ENCODE data around the gene GDF2.

DNA sequence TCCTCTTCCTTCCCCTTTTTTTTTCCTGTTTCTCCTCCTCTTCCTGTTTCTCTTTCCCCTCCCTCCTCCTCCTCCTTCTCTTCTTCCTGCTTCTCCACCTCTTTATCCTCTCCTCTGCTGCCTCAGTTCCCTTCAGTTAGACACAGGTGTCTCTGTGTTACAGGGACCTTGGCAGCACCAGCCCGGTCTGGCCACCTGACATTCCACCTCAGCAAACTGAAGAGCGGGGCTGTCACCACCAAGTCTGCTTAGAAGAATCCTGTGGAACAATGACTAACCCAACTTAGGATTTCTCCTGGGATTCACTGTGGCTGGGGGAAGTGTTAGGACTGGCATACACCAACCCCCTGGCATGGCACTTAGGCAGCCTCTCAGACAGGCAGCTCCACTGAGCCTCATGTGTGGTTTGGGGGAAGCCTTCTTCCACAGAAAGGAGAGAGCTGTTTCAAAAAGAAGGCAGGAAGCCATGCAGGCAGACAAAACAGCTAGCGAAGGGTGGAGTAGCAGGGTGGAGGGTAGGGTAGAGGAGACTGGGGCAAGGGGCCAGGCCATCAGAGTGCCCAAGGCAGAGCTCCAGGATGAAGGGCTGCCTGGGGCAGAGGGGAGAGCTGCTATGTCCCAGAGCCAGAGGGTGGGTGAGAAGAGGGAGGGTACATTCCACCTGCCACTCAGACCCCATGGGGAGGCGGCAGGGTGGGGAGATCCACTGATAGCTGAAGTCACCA is 35.5 kb upstream of the GDF2 start:
- TF ChIP-seq, protein P1, sequence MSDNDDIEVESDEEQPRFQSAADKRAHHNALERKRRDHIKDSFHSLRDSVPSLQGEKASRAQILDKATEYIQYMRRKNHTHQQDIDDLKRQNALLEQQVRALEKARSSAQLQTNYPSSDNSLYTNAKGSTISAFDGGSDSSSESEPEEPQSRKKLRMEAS (IDR thresholded peaks at IDR 0.05; ENCODE audit: low read depth, low read length), result no peak
- TF ChIP-seq, protein P2, sequence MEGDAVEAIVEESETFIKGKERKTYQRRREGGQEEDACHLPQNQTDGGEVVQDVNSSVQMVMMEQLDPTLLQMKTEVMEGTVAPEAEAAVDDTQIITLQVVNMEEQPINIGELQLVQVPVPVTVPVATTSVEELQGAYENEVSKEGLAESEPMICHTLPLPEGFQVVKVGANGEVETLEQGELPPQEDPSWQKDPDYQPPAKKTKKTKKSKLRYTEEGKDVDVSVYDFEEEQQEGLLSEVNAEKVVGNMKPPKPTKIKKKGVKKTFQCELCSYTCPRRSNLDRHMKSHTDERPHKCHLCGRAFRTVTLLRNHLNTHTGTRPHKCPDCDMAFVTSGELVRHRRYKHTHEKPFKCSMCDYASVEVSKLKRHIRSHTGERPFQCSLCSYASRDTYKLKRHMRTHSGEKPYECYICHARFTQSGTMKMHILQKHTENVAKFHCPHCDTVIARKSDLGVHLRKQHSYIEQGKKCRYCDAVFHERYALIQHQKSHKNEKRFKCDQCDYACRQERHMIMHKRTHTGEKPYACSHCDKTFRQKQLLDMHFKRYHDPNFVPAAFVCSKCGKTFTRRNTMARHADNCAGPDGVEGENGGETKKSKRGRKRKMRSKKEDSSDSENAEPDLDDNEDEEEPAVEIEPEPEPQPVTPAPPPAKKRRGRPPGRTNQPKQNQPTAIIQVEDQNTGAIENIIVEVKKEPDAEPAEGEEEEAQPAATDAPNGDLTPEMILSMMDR (IDR thresholded peaks at IDR 0.05; ENCODE audit: low read depth, low read length), result no peak
- TF ChIP-seq POLR2A (IDR thresholded peaks at IDR 0.05; ENCODE audit: extremely low read depth, insufficient read length), result no peak
